HG02678 (cell line): Measurements from ENCODE around the gene IFT57.
"Not testable (repeated sequence)": the region's sequence is repeated elsewhere in the genome, so short reads cannot be mapped to it uniquely, and the experiment has no call there.

Source experiments
- ATAC-seq: cut with Tn5 transposase; IDR thresholded peaks from one replicate; pipeline ENCODE4 v1.9.1; 2021; ENCODE audit warnings: mild to moderate bottlenecking, moderate library complexity; ENCODE audit not compliant: unreplicated experiment

IFT57 gene, protein sequence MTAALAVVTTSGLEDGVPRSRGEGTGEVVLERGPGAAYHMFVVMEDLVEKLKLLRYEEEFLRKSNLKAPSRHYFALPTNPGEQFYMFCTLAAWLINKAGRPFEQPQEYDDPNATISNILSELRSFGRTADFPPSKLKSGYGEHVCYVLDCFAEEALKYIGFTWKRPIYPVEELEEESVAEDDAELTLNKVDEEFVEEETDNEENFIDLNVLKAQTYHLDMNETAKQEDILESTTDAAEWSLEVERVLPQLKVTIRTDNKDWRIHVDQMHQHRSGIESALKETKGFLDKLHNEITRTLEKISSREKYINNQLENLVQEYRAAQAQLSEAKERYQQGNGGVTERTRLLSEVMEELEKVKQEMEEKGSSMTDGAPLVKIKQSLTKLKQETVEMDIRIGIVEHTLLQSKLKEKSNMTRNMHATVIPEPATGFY

DNA sequence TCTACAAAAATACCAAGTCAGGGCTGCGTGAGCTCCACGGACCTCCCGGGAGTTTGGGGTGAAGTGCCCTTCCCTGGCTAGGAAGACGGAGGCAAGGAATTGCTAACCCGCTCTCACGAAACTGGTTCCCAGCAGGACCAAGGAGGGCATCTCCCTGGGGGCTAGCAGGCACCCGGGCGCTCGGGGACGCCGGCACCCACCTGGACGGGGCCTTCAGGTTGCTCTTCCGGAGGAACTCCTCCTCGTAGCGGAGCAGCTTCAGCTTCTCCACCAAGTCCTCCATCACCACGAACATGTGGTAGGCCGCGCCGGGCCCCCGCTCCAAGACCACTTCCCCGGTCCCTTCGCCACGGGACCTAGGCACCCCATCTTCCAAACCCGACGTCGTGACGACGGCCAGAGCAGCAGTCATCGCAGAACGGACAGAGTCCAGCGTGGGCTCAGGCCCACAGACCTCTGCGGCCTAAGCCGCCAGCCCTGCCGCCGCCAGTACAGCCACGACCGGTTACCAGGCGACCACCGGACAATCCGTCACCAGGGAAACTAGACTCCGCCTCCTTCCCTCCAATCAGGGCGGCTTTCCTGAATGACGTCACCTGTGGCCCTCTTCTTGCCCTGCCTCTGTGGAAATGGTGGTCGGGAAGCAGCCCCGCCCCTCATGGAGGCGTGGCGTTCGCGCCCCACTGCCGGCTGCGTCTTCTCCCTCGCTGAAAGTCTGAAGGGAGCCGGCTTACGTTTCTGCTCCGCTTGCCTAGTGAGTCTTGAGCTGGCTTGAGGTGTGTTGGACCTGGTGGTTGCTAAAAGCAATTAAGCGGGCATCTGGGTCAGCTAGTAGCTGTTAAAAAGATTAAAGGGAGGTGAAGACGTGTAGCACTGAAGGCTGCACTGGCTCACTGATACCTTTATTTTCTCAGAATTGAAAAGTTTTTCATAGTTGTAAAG is at the start of gene IFT57:
Gene IFT57, minus strand, starts transcription at position 514 of the 942 bp plus-strand sequence. Its CDS starts 102 bp downstream, at position 412.
- ATAC-seq: peak; percentile 91

DNA sequence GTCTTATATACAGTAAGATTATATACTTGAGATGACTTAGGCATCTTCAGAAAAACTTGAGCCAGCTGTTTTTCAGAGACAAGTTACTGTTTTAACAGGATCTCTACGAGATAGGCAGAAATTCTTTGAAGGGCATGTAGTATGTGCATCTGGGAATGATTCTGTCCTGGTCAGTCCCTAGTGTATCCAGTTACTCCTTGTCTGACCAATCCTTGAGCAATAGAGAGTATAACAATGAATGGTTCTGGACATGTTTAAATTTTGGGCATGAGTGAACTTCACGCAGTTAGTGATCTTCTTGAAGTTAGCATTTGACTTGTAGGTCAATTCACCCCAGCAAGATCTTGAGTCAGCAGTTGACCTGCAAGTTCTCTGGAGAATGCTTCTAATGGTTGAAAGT is 49.4 kb upstream of the IFT57 start:
- no peak for ATAC-seq

DNA sequence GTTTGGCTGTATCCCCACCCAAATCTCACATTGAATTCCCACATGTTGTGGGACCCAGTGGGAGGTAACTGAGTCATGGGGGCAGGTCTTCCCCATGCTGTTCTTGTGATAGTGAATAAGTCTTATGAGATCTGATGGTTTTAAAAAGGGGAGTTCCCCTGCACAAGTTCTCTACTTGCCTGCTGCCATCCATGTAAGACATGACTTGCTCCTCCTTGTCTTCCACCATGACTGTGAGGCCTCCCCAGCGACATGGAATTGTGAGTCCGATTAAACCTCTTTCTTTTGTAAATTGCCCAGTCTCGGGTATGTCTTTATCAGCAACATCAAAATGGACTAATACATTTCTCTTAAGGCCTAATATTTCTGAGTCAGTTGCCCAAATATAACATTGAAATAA is 46.0 kb upstream of the IFT57 start:
- ATAC-seq: not testable (repeated sequence)

DNA sequence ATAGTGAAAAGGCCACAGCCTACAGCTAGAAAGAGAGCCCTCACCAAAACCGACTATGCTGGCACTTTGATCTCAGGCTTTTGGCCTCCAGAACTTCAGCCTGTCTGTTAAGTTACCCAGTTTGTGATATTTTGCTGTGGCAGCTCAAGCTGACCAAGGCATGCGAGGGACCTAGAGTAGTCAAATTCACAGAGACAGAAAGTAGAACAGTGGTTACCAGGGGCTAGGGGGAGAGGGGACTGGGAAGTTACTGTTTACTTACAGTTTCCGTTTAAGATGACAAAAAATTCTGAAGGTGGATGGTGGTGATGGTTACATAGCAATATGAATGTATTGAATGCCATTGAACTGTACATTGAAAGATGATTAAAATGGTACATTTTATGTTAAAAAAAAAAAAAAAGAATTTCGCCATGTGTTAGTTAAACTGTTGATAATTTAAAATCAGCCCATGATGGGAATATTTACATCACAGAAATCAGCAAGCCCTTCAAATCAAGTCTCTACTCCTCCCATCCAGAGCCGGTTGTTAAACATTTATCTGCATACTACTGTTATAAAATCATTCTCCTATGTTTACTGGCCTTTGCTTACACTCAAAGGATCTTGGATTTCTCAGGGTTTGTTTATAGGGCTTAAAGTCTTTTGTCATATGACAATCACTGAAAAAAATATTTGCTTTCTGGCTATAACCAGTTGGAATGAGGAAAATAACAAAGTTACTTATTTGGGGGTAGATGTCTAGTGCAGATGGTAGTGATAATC is 42.5 kb upstream of the IFT57 start:
- ATAC-seq: peak; percentile 97

DNA sequence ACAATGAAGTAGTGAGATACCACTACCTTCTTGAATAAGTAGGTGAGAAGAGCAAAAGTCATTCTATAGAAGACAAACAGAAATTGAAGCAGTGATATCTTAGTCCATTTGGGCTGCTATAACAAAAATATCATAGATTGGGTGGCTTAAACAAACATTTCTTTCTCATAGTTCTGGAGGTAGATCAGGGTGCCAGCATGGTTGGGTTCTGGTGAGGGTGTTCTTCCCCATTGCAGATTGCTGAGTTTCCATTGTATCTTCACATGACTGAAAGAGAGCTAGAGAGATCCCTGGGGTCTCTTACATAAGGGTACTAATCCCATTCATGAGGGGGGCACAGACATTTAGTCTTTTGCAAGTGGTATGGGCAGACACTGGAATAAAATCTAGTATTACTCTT is 32.9 kb upstream of the IFT57 start:
- no peak for ATAC-seq

DNA sequence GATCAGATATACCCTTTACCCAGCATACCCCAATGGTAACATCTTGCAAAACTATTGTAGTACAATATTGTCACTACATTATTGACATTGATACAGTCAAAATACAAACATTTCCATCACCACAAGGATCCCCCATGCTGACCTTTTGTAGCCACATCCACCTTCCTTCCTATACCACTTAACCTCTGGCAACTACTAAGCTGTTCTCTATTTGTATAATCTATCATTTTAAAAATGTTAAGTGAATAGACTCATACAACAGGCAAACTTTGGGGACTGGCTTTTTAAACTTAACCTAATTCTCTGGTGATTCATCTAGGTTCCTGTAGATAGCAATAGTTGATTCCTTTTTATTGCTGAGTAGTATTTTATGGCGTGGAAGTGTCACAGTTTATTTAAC is 29.6 kb upstream of the IFT57 start:
- ATAC-seq: no peak

DNA sequence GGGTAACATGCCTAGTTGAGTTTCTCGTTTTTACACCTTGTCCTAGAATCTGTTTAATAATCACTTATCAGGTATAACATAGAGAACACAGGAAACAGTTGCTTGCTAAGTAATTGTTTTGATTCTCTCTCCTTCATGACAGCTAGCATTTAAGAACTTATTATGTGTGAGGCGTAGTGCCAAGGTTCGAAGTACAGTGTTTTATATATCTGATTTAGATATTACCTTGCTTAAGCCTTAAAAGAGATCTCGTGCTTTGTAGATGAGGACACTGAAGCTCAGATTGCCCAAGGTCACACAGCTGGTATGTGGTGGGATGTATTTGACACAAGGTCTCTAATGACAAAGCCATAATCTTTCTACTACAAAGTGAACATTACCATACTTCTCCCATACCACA is 29.0 kb upstream of the IFT57 start:
- ATAC-seq: no peak

DNA sequence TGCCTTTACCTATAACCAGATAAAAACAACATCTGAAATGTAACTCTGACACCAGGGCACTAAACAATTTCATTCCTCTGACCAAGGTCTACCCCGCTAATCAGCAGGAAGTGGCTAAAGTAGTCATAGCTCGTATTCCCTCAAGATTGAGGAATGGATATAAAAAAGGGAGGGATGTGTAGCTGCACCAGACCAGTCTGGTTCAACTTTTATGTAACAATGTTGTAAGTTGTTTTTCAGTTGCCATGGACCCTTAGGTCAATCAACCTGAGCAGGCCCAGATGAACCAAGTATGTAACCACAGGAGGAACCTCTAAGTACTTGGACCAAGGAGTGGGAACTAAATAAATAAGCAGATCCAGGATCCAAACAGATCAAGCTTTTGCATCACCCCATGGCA is 28.4 kb upstream of the IFT57 start:
- ATAC-seq: no peak

DNA sequence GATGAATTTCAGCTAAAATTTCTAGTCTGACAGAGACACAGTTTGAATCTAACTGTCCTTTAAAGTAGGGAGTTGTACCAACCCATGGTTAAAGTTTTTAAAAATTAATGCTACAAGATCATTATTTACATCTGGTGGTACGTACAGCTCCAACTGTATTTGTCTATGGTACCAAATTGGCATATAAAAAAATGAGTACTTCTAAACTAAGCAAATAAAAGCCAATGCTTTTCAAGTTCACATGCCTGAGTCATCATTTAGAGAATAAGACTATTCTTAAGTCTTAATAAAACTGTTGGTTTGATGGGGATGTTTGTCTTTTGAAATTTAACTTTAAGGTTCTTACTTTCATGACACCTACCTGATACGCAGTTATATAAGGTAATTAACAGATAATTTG is 21.0 kb upstream of the IFT57 start:
- no peak for ATAC-seq

DNA sequence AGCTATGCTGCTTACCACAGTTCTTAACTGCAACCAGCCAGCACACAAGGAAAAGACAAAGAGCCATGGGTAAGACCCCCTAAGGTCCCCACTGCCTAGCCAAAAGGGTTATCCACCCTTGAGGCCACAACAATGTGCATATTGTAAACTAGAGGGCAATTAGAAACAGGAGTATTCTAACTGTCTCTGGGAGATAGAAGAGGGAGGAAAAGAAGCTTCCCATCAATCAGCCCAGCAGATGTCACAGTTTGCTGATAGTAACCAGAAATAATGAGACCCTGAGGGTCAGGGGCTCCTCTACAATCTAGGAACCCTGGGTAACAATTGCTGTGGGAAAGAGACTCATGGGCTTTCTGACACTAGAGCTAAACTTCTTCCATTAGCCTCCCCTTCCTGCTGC is 20.6 kb upstream of the IFT57 start:
- ATAC-seq: no peak

DNA sequence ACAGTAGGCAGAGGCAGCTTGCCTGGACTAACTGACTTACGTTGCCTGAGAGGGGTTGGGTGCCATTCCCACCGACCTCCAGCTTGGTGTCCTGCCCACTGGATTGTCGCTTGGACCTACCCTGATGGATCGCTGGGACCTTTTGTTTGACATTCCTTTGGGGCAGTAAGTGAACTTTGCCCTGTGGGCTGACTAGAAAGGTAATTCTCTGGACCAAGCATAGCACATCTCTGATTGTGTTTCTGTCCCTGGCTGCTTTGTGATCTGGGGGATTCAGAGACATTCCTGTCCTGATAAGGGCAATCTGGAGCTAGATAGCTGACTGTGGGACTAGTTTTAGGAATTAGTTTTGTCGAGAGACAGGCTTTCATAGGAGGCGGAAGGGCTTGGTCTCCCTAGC is 19.5 kb upstream of the IFT57 start:
- ATAC-seq: no peak

DNA sequence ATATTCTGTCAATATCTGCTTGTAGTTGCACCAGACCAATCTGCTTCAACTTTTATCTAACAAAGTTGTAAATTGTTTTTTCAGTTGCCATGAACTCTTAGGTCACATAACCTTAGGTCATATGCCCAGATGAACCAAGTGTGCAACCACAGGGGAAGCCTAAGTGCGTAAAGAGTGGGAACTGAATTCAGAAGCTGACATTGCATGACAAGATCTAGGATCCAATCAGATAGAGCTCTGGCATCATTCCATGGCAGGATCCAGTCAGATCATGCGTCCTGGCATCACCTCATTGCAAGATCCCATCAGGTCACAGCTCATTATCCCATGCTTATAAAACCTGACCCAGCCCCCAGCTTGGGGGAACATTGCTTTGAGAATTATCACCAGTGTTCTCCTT is 18.9 kb upstream of the IFT57 start:
- no peak for ATAC-seq

DNA sequence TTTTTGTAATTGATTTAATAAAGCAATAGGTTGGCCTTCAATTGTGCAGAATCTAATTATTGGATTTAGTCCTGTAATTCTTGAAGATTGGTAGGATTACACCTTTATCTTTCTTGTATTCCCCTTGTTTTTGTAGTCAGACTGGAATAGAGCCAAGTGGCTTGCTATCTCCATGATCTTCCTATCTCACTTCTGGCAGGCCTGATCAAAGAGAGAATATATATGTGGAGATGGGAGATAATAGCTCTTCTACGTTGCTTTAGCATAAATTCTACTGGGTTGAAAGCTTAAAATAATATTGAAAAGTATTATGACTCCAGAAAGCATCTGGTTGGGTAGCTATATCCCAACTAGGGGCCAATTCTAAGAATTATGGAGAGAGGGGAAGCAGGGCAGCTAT is 16.9 kb upstream of the IFT57 start:
- ATAC-seq: no peak

DNA sequence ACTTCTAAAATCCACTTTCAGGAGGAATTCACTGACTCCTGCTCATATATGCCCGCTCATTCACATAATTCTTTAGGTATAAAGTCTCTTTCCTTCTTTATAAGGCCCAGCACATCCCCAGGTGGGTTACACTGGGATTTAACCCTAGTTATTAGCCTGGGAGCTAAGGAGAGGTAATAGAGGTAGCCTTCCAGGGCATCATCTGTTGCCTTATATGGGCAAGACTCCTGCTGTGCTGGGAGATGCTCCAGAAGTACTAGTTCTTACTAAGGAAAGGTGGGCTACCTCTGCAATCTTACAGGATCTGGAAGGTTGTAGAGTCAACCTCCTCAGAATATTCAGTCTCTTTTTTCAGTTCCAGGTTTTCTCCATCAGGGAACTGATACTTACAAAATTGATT is 13.1 kb upstream of the IFT57 start:
- no peak for ATAC-seq

DNA sequence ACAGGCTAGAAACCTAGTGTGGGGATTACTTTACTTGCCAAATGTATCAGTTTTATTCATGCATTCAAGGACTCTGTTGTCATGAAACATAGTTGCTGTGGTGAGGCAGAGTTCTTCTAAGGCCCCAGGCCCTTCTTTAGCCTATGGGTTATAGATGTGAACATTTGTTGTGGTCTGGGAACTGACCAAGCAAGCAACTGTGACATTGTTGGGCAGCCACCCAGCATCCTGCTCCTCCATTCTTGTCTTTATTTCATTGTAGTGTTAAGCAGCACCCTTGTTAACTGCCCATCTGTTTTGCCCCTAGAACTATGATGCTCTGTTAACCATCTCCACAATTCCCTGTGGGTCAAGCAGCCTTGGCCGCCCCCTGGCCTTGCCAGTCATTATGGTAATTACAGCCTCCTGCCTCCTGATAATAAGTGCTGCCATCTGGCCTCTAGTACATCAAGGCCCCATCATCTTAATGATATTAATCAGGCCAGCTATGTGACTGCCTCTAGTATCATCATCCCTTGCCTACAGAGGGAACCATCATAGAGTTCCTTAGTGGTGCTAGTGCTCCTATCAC is 12.2 kb upstream of the IFT57 start:
- ATAC-seq: no peak

DNA sequence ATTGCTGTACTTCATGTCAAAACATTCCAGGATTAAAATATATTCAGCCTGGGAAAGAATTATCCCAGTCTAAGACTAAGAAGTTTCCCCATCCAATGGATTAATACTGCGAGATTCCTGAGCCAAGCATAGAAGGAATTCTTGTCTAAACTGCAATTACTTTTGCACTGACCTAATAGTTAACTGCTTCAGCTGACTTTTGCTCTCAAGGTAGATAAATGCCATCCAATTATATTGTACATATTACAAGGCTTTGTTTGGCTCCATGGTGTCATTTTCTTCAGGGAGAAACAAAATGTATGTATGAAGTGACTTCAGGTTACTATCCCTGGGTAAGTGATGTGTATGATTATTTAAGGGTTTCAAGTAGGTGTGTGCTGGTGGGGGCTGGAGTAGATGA is 6.1 kb upstream of the IFT57 start:
- no peak for ATAC-seq

DNA sequence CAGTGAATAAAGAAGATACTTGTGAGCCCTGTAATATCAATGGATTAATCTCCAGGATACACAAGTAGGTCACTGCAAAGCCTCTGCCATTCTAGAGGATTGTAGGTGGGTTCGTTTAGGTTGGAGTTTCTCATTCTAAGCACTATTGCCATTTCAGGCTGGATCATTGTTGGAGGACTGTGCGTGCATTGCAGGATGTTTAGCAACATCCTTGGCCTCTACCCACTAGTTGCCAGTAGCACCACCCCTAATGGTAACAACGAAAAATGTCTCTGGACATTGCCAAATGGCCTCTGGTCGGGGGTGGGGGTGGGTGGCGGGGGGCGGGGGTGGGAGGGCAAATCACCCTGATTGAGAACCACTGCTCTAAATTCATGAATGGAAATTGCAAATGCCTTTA is 4.9 kb upstream of the IFT57 start:
- ATAC-seq: no peak

DNA sequence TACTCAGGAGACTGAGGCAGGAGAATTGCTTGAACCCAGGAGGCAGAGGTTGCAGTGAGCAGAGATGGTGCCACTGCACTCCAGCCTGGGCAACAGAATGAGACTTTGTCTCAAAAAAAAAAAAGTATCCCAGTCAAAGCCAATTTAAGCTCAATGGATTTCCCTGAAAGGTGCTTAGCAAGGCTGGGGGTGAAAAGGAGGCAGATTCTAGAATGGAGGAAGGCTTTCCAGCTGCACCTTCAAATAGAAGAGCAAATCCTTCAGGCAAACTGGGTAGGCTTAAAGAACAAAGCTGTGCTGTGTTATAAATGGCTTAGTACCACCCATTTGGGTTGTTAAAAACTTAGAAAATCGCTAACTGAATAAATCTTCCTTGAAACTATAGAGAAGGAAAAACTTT is 3.0 kb upstream of the IFT57 start:
- ATAC-seq: no peak

DNA sequence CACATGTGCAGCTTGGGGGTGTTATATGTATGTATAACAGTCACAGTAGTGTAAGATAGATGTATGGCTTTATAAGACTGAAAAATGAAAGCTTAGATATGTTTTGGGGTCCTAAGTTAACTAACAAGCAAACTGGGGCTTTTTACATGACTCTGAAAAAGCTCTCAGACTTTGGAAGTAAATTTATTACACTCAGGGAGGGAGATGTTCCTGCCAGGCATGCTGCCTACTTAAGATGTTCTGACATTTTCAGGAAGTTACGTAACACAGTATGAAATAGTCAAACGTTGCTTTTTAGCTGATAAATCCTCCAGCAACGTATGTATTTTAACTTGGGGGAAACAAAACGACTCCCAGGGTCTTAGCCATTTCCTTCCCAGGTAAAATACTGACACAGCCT is 1.7 kb upstream of the IFT57 start:
- ATAC-seq: no peak

DNA sequence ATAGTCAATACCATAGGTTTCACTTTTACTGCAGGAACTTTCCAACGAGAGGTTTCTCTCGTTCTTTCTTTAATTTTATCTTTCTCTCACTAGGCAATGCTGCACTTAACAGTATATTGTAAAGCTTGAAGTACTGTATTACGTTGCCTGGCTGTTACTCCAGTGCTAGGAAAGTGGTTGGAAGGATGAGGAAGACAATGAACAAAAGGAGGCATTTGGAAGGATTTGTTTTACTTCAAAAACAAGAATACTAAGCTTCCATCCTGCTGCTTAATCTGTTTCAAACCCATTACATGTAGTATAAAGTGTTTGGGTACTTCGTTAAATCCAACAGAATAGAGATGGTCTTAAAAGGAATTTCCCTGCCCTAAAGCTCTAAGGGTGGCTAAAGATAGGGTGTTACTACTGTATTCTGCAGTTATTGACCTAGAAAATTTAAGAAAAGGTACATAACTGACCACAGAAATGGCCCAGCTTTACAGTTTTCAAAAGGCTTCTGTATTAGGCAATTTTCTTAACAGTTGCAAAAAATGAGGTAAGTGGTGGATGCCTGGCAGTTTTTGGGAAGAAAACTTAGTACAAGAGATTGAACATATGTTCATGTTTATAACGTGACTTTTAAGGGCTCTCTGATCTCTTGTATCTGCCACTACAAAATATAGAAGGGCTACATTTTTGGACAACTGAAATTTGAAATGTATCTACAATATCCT is 785 bp upstream of the IFT57 start:
- no peak for ATAC-seq
